GM12891 (cell line): ENCODE results near the gene ZNF280A.
"Not testable (repeated sequence)": the region's sequence is repeated elsewhere in the genome, so short reads cannot be mapped to it uniquely, and the experiment has no call there.

Experiments
- DNase-seq: peaks from one replicate; pipeline ENCODE4 v3.0.0; 2011; ENCODE audit warnings: low spot score; ENCODE audit not compliant: insufficient read length
- FAIRE-seq: peaks from 2 replicates; lab custom pipeline; 2011; peaks lifted over from hg19 to GRCh38; lab: Jason Lieb, UNC
- PAX5 ChIP-seq: IDR thresholded peaks from 2 replicates; pipeline ENCODE4 v1.6.1; 2011; ENCODE audit warnings: low read length, moderate library complexity, mild to moderate bottlenecking; ENCODE audit not compliant: insufficient read depth, severe bottlenecking
- POLR2A ChIP-seq: IDR thresholded peaks from 2 replicates; pipeline ENCODE4 v1.6.1; 2011; ENCODE audit warnings: low read depth, low read length, control low read depth
- POLR2AphosphoS5 ChIP-seq: IDR thresholded peaks from 2 replicates; pipeline ENCODE4 v1.6.1; 2011; ENCODE audit warnings: low read depth, low read length, control low read depth
- POU2F2 ChIP-seq: IDR thresholded peaks from 2 replicates; pipeline ENCODE4 v1.6.1; 2011; ENCODE audit warnings: low read depth, mild to moderate bottlenecking, control low read depth, low read length, moderate library complexity
- SPI1 ChIP-seq: IDR thresholded peaks from 2 replicates; pipeline ENCODE4 v1.6.1; 2011; ENCODE audit warnings: low read depth, low read length, control low read depth
- TAF1 ChIP-seq: IDR thresholded peaks from 2 replicates; pipeline ENCODE4 v1.6.1; 2011; ENCODE audit warnings: low read depth, low read length, control low read depth

ZNF280A gene

DNA sequence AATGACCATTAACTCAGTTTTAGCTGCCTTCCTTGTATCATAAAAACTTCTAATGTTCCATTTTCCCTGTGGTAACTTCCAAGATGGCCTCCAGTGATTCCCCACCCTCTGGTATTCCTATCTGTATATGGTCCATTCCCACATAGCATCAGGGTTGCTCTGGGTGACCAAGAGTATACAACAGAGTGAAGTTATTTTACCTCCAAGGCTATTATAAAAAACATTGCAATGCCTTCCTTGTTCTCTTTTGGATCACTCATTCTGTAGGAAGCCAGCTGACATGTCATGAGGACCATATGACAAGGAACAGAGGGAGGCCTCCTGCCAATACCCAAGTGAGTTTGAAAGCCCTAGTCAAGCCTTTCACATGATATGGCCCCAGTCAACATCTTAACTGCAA lies 41.6 kb downstream of the ZNF280A start:
- TF ChIP-seq SPI1, result no peak
- no peak for TF ChIP-seq POLR2AphosphoS5
- no peak for TF ChIP-seq POU2F2
- no peak for TF ChIP-seq TAF1
- DNase-seq, result no peak
- no peak for FAIRE-seq

DNA sequence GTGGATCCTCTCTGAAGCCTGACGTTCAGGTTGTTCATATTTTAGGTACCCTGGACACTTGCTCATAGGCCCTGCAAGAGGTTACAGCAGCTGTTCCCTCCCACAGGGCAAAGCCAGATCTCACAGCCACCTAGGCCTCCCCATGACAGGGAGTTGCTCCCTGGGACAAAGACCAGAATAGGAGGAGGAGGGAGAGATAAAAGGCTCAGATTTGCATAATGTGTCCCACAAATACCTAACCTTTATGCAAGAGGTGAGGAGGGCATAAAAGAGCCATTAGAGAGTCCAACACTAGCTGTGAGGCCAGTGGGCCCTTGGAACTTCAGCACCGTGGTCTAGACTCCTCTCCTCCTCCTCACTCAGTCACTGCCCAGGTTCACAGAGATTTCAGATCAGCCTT lies 45.3 kb downstream of the ZNF280A start:
- TF ChIP-seq POLR2A, result no peak
- no peak for TF ChIP-seq SPI1
- TF ChIP-seq POU2F2, result no peak
- TF ChIP-seq PAX5, result no peak
- TF ChIP-seq TAF1, result no peak
- TF ChIP-seq POLR2AphosphoS5, result no peak
- FAIRE-seq, result no peak
- no peak for DNase-seq

DNA sequence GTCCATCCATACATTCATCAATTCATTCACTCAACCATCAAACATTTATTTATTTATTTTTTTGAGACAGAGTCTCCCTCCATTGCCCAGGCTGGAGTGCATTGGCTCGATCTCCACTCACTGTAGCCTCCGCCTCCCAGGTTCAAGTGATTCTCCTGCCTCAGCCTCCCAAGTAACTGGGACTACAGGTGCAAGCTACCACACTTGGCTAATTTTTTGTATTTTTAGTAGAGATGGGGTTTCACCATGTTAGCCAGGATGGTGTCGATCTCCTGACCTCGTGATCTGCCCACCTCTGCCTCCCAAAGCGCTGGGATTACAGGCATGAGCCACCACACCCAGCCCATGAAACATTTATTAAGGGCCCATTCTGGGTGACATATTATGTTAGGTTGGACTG lies 49.0 kb downstream of the ZNF280A start:
- not testable (repeated sequence) for DNase-seq, FAIRE-seq

DNA sequence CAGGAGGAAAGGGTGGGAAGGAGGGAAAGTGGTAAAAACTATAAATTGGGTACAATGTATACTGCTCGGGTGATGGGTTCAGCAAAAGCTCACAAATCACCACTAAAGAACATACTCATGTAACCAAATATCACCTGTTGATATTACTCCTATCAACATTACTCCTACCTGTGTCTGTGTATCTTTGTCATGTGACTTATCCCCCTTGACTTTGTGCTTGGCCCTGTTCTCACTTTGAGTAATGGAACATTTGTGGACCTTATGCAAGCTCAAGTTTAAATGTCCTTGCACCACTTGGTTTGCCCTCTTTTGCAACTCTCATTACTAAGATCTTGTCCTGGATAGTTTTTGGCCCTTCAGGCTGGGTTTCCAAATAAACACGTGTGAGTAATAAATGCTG lies 50.5 kb downstream of the ZNF280A start:
- DNase-seq (no peak), FAIRE-seq (peak; percentile 13)
- no peak for TF ChIP-seq TAF1
- TF ChIP-seq POU2F2, result no peak
- no peak for TF ChIP-seq SPI1
- TF ChIP-seq PAX5, result no peak
- TF ChIP-seq POLR2A, result no peak
- TF ChIP-seq POLR2AphosphoS5, result no peak

DNA sequence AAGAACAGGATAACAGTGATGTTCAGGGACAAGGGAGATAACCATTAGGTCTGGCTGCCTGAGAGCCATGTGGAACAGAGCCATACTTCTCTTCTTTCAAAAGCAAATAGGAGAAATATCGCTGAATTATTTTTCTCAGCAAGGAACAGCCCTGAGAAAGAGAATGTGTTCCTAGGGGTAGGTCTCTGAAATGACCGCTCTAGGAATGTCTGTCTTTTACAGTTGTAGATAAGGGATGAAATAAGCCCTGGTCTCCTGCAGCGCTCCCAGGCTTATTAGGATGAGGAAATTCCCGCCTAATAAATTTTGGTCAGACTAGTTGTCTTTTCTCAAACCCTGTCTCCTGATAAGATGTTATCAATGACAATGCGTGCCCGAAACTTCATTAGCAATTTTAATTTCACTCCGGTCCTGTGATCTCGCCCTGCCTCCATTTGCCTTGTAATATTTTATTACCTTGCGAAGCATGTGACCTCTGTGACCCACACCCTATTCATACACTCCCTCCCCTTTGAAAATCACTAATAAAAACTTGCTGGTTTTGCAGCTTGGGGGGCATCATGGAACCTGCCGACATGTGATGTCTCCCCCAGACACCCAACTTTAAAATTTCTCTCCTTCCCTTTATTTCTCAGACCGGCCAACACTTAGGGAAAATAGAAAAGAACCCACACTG lies 51.1 kb downstream of the ZNF280A start:
- DNase-seq, FAIRE-seq: not testable (repeated sequence)

- TF ChIP-seq POLR2AphosphoS5 (no peak), PAX5 (no peak), POU2F2 (no peak), TAF1 (no peak), SPI1 (no peak), POLR2A (no peak)
- no peak for DNase-seq
- no peak for FAIRE-seq
Measured at GRCh38 chr22:22467112-22467511, 53.0 kb downstream of the ZNF280A start.

DNA sequence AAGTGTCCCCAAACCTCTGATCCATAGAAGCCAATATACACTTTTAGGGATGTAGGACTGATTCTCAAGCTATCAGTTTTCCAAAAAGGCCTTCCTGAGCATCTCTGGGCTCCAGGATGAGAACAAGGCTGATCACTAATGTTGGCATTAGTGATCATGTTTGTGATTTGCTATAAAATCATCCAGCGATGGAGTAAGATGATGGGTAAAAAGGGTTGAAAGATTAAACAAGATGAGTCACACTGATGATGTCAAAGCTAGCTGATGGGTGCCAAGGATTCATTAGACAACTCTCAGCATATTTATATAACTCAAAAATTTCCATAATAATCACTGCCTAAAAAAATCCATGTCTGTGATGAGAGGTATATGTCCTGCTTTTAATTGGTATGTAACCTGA lies 54.3 kb downstream of the ZNF280A start:
- no peak for FAIRE-seq

GRCh38 chr22:22465094-22465602 lies 54.9 kb downstream of the ZNF280A start:
- FAIRE-seq (no peak), DNase-seq (no peak)
- TF ChIP-seq POLR2A, result no peak
- no peak for TF ChIP-seq PAX5
- no peak for TF ChIP-seq POU2F2
- TF ChIP-seq SPI1, result no peak
- no peak for TF ChIP-seq TAF1
- TF ChIP-seq POLR2AphosphoS5, result no peak

More for the DNA sequence above, 54.3 kb downstream of the ZNF280A start:
- no peak for DNase-seq
- TF ChIP-seq TAF1, result no peak
- TF ChIP-seq PAX5, result no peak
- TF ChIP-seq POLR2AphosphoS5, result no peak
- no peak for TF ChIP-seq POLR2A
- TF ChIP-seq SPI1, result no peak
- no peak for TF ChIP-seq POU2F2

- DNase-seq (no peak), FAIRE-seq (no peak)
- no peak for TF ChIP-seq PAX5
- TF ChIP-seq SPI1, result no peak
- TF ChIP-seq POLR2A, result no peak
- no peak for TF ChIP-seq POLR2AphosphoS5
- TF ChIP-seq TAF1, result no peak
- no peak for TF ChIP-seq POU2F2
Measured at GRCh38 chr22:22464541-22465054, 55.5 kb downstream of the ZNF280A start.

DNA sequence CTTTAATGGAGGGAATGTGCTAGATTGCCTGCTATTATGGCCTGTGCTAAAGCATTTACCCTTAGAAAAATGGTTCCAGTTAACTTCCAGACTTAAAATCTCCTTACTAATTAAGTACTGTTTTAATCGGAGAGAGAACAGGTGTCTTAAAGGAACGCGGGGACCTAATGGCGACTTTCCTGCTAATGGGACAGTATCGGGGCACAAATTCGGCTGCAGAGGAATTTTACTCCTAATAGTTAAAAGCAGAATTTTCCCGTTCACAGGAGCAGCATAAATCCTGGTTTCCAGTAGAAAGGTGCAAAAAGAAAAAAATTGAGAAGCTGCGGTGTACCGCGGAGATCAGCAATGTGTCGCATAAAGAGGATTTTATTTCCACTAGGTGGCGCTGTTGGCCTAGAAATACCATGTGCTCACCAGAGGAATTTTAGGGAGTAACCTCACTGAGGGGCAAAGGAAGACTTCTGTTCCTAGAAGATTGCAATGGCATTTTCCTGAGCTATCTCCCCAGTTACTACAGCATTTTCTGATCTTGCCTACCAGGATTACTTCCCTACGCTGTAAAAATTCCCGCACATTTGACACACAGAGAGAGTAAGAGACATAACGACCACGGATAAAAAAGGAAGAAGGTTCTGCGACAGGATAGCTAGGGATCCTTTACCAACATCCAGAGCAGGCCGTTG lies 56.1 kb downstream of the ZNF280A start:
- FAIRE-seq (peak; percentile 74), DNase-seq (peak; percentile 29)
- TF ChIP-seq SPI1, result no peak
- TF ChIP-seq PAX5, result no peak
- TF ChIP-seq TAF1, result no peak
